HepG2 (cell line): ENCODE data around the gene IL1R1. TPM values are rescaled to one million over a fixed set of nuclear protein-coding genes. Genes with fewer than 3 reads are reported as not detected.

Experiments used
- DPF2 ChIP-seq: sonication (generic); formaldehyde crosslinking; IDR thresholded peaks from 2 replicates; pipeline ENCODE4 v1.4.0; 2020; ENCODE audit warnings: mild to moderate bottlenecking, low read depth, missing genetic modification reagents, borderline replicate concordance
- HDAC1 ChIP-seq: sonication (generic); formaldehyde crosslinking; IDR thresholded peaks from 2 replicates; pipeline ENCODE4 v1.5.1; 2020; ENCODE audit warnings: mild to moderate bottlenecking, missing genetic modification reagents
- SIN3B ChIP-seq: fragments of 150-350 bp; IDR thresholded peaks from 2 replicates; pipeline ENCODE4 v1.6.1; 2014; ENCODE audit warnings: low read length
- TP53 ChIP-seq: sonication (generic); formaldehyde crosslinking; conservative IDR thresholded peaks from 2 replicates; pipeline ENCODE4 v1.4.0; 2020; ENCODE audit warnings: missing genetic modification reagents
- TSC22D2 ChIP-seq: sonication (generic); formaldehyde crosslinking; IDR thresholded peaks from 2 replicates; pipeline ENCODE4 v1.5.1; 2020; ENCODE audit warnings: missing genetic modification reagents, mild to moderate bottlenecking, borderline replicate concordance
- ZBTB21 ChIP-seq: sonication (generic); formaldehyde crosslinking; IDR thresholded peaks from 2 replicates; pipeline ENCODE4 v1.4.0; 2020; ENCODE audit warnings: missing genetic modification reagents
- ZFX ChIP-seq: sonication (generic); formaldehyde crosslinking; IDR thresholded peaks from 2 replicates; pipeline ENCODE4 v1.4.0; 2020; ENCODE audit warnings: mild to moderate bottlenecking, low read depth, missing genetic modification reagents, moderate library complexity
- ZNF776 ChIP-seq: sonication (generic); formaldehyde crosslinking; IDR thresholded peaks from 2 replicates; pipeline ENCODE4 v1.4.0; 2020; ENCODE audit warnings: mild to moderate bottlenecking, missing genetic modification reagents
- polyA plus RNA-seq, 8 experiments: library from polyadenylated mRNA; depleted of rRNA in 3 of 8; stranded (reverse) in 7 of 8; unstranded in 1 of 8; fragments of >200 nt; fragmentation: Illumina TruSeq in 4 of 8; extraction: Trizol in 4 of 8; gene quantifications; 2 replicates each; pipeline versions ENCODE4 v1.2.1 to v1.2.3, GENCODE V29; 2011 to 2016; ENCODE audit warnings: low read depth in 4 of 8, missing spikeins in 1 of 8, mixed read lengths in 1 of 8; ENCODE audit not compliant: insufficient read depth in 1 of 8
- total RNA-seq, 5 experiments: library from RNA; depleted of rRNA; stranded (reverse); fragments of >200 nt; fragmentation: Illumina TruSeq; extraction: Trizol; gene quantifications; 2 replicates each; pipeline ENCODE4 v1.2.3, GENCODE V29; 2016; ENCODE audit warnings: low read depth in 1 of 5
- TF ChIP-seq, protein P1 (sequence below): sonication (generic); formaldehyde crosslinking; IDR thresholded peaks from 2 replicates; pipeline ENCODE4 v1.5.1; 2020; ENCODE audit warnings: mild to moderate bottlenecking, missing genetic modification reagents, borderline replicate concordance
- TF ChIP-seq, protein P2 (sequence below): sonication (generic); formaldehyde crosslinking; IDR thresholded peaks from 2 replicates; pipeline ENCODE4 v1.9.0; 2022; ENCODE audit warnings: missing genetic modification reagents, mild to moderate bottlenecking, borderline replicate concordance
- TF ChIP-seq, protein P3 (sequence below): sonication (generic); formaldehyde crosslinking; IDR thresholded peaks from 2 replicates; pipeline ENCODE4 v1.5.1; 2020; ENCODE audit warnings: mild to moderate bottlenecking, missing genetic modification reagents, moderate library complexity

Gene IL1R1
- total and polyA plus RNA-seq, 2 of the 13 experiments (the other 11 are each of a cell fraction or from before 2014, with no cell fraction given): 38.0 to 93.1 TPM

DNA sequence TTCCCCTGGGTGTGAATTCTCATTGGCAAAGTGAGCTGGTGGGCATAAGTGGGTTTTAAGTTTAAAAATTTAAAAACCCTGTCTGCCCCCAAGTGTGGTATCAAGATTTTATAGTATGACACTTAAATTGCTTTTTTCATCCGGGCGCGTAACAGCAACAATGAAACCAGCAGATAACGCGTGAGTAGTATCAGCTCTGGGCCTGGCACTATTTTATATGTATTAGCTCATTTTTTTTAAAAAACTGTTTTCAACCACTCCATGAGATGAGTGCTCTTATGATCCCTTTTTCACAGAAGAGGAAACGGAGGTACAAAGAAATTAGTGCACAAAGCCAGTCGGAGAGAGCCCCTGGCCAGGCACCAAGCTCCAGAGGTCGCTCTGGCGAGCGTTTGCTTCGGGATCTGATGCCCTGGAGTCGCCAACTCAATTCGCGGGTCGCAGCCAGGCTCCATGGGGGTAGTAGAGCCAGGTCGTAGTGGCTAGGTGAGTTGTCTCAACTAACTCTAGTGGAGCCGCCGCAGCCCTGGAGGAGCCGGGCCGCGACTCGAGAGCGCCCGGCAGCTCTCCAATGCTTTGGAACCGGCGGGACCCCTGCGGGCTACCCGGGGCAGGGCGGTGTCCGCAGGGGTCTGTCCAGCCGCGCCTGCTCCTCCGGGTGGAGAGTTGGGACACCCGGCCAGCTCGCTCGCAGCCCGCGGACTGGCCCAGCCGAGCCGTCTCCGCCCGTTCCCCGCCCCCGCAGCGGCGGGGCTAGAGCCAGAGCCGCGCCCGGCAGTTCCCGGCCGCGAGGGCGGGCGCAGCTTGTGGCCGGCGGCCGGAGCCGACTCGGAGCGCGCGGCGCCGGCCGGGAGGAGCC is at the start of gene IL1R1 (continued):
- TF ChIP-seq, protein P1, sequence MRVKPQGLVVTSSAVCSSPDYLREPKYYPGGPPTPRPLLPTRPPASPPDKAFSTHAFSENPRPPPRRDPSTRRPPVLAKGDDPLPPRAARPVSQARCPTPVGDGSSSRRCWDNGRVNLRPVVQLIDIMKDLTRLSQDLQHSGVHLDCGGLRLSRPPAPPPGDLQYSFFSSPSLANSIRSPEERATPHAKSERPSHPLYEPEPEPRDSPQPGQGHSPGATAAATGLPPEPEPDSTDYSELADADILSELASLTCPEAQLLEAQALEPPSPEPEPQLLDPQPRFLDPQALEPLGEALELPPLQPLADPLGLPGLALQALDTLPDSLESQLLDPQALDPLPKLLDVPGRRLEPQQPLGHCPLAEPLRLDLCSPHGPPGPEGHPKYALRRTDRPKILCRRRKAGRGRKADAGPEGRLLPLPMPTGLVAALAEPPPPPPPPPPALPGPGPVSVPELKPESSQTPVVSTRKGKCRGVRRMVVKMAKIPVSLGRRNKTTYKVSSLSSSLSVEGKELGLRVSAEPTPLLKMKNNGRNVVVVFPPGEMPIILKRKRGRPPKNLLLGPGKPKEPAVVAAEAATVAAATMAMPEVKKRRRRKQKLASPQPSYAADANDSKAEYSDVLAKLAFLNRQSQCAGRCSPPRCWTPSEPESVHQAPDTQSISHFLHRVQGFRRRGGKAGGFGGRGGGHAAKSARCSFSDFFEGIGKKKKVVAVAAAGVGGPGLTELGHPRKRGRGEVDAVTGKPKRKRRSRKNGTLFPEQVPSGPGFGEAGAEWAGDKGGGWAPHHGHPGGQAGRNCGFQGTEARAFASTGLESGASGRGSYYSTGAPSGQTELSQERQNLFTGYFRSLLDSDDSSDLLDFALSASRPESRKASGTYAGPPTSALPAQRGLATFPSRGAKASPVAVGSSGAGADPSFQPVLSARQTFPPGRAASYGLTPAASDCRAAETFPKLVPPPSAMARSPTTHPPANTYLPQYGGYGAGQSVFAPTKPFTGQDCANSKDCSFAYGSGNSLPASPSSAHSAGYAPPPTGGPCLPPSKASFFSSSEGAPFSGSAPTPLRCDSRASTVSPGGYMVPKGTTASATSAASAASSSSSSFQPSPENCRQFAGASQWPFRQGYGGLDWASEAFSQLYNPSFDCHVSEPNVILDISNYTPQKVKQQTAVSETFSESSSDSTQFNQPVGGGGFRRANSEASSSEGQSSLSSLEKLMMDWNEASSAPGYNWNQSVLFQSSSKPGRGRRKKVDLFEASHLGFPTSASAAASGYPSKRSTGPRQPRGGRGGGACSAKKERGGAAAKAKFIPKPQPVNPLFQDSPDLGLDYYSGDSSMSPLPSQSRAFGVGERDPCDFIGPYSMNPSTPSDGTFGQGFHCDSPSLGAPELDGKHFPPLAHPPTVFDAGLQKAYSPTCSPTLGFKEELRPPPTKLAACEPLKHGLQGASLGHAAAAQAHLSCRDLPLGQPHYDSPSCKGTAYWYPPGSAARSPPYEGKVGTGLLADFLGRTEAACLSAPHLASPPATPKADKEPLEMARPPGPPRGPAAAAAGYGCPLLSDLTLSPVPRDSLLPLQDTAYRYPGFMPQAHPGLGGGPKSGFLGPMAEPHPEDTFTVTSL (CRISPR knock-in tag): no peak
- TF ChIP-seq ZBTB21 (CRISPR knock-in tag): no peak
- TF ChIP-seq HDAC1 (CRISPR knock-in tag): no peak
- TF ChIP-seq ZFX (CRISPR knock-in tag): peak; percentile 54; the same call in 1 of the 2 replicates
- TF ChIP-seq, protein P2, sequence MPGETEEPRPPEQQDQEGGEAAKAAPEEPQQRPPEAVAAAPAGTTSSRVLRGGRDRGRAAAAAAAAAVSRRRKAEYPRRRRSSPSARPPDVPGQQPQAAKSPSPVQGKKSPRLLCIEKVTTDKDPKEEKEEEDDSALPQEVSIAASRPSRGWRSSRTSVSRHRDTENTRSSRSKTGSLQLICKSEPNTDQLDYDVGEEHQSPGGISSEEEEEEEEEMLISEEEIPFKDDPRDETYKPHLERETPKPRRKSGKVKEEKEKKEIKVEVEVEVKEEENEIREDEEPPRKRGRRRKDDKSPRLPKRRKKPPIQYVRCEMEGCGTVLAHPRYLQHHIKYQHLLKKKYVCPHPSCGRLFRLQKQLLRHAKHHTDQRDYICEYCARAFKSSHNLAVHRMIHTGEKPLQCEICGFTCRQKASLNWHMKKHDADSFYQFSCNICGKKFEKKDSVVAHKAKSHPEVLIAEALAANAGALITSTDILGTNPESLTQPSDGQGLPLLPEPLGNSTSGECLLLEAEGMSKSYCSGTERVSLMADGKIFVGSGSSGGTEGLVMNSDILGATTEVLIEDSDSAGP (CRISPR knock-in tag): peak; percentile 82
- TF ChIP-seq ZNF776 (CRISPR knock-in tag): peak; percentile 78; the same call in 1 of the 2 replicates
- TF ChIP-seq SIN3B: no peak
- TF ChIP-seq TSC22D2 (CRISPR knock-in tag): no peak
- TF ChIP-seq, protein P3, sequence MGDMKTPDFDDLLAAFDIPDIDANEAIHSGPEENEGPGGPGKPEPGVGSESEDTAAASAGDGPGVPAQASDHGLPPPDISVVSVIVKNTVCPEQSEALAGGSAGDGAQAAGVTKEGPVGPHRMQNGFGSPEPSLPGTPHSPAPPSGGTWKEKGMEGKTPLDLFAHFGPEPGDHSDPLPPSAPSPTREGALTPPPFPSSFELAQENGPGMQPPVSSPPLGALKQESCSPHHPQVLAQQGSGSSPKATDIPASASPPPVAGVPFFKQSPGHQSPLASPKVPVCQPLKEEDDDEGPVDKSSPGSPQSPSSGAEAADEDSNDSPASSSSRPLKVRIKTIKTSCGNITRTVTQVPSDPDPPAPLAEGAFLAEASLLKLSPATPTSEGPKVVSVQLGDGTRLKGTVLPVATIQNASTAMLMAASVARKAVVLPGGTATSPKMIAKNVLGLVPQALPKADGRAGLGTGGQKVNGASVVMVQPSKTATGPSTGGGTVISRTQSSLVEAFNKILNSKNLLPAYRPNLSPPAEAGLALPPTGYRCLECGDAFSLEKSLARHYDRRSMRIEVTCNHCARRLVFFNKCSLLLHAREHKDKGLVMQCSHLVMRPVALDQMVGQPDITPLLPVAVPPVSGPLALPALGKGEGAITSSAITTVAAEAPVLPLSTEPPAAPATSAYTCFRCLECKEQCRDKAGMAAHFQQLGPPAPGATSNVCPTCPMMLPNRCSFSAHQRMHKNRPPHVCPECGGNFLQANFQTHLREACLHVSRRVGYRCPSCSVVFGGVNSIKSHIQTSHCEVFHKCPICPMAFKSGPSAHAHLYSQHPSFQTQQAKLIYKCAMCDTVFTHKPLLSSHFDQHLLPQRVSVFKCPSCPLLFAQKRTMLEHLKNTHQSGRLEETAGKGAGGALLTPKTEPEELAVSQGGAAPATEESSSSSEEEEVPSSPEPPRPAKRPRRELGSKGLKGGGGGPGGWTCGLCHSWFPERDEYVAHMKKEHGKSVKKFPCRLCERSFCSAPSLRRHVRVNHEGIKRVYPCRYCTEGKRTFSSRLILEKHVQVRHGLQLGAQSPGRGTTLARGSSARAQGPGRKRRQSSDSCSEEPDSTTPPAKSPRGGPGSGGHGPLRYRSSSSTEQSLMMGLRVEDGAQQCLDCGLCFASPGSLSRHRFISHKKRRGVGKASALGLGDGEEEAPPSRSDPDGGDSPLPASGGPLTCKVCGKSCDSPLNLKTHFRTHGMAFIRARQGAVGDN (CRISPR knock-in tag): peak; percentile 84
- TF ChIP-seq TP53 (CRISPR knock-in tag): no peak
- TF ChIP-seq DPF2 (CRISPR knock-in tag): no peak
